SH-SY5Y (cell line): ENCODE results near the gene BACH2.
A peak's percentile ranks its signal among the peaks of the same experiment; 100 is the strongest.

ENCODE experiments used
- GATA2 ChIP-seq: IDR thresholded peaks from 2 replicates; pipeline ENCODE4 v1.6.1; 2011; ENCODE audit warnings: mild to moderate bottlenecking, low read depth, low read length
- GATA3 ChIP-seq: IDR thresholded peaks from 2 replicates; pipeline ENCODE4 v1.6.1; 2011; ENCODE audit warnings: low read depth, mild to moderate bottlenecking, low read length, moderate library complexity

Gene BACH2

GRCh38 chr6:90314514-90314913, 17.9 kb upstream of the BACH2 start:
- no peak for TF ChIP-seq GATA2
- TF ChIP-seq GATA3, result no peak

GRCh38 chr6:90311569-90311968, 14.9 kb upstream of the BACH2 start:
- TF ChIP-seq GATA3, result no peak
- TF ChIP-seq GATA2, result no peak

- TF ChIP-seq GATA3, result no peak
- no peak for TF ChIP-seq GATA2
These were observed 9.3 kb upstream of the BACH2 start for GRCh38 chr6:90305800-90306448.

- TF ChIP-seq GATA2 (no peak), GATA3 (no peak)
These were observed 7.7 kb upstream of the BACH2 start for GRCh38 chr6:90304308-90304707.

GRCh38 chr6:90303039-90303438, 6.4 kb upstream of the BACH2 start:
- TF ChIP-seq GATA2 (no peak), GATA3 (no peak)

GRCh38 chr6:90302320-90302719, 5.7 kb upstream of the BACH2 start:
- TF ChIP-seq GATA2, result no peak
- no peak for TF ChIP-seq GATA3

- TF ChIP-seq GATA3 (no peak), GATA2 (no peak)
These were observed 5.2 kb upstream of the BACH2 start for GRCh38 chr6:90301816-90302215.

- TF ChIP-seq GATA2 (no peak), GATA3 (no peak)
These were observed 1.9 kb upstream of the BACH2 start for GRCh38 chr6:90298459-90299053.

- TF ChIP-seq GATA3 (no peak), GATA2 (no peak)
These were observed 1.3 kb upstream of the BACH2 start for GRCh38 chr6:90297867-90298381.

- TF ChIP-seq GATA2, result no peak
- no peak for TF ChIP-seq GATA3
These were observed 648 bp upstream of the BACH2 start for GRCh38 chr6:90297115-90297866.

- TF ChIP-seq GATA3 (no peak), GATA2 (no peak)
These were observed 746 bp downstream of the BACH2 start for GRCh38 chr6:90295854-90296340.

- peak; percentile 1; the same call in 1 of the 2 replicates for TF ChIP-seq GATA2
- TF ChIP-seq GATA3, result no peak
These were observed 1.4 kb downstream of the BACH2 start for GRCh38 chr6:90294989-90295853.

- TF ChIP-seq GATA2 (no peak; the same call in 1 of the 2 replicates), GATA3 (no peak)
These were observed 2.0 kb downstream of the BACH2 start for GRCh38 chr6:90294614-90294988.
